HG03378 (cell line): ENCODE results near the gene GTPBP3.
"Not testable (repeated sequence)": the region's sequence is repeated elsewhere in the genome, so short reads cannot be mapped to it uniquely, and the experiment has no call there.

Experiments
- ATAC-seq: cut with Tn5 transposase; IDR thresholded peaks from one replicate; pipeline ENCODE4 v1.9.1; 2021; ENCODE audit warnings: mild to moderate bottlenecking, moderate library complexity; ENCODE audit not compliant: unreplicated experiment

GTPBP3 gene, protein sequence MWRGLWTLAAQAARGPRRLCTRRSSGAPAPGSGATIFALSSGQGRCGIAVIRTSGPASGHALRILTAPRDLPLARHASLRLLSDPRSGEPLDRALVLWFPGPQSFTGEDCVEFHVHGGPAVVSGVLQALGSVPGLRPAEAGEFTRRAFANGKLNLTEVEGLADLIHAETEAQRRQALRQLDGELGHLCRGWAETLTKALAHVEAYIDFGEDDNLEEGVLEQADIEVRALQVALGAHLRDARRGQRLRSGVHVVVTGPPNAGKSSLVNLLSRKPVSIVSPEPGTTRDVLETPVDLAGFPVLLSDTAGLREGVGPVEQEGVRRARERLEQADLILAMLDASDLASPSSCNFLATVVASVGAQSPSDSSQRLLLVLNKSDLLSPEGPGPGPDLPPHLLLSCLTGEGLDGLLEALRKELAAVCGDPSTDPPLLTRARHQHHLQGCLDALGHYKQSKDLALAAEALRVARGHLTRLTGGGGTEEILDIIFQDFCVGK

DNA sequence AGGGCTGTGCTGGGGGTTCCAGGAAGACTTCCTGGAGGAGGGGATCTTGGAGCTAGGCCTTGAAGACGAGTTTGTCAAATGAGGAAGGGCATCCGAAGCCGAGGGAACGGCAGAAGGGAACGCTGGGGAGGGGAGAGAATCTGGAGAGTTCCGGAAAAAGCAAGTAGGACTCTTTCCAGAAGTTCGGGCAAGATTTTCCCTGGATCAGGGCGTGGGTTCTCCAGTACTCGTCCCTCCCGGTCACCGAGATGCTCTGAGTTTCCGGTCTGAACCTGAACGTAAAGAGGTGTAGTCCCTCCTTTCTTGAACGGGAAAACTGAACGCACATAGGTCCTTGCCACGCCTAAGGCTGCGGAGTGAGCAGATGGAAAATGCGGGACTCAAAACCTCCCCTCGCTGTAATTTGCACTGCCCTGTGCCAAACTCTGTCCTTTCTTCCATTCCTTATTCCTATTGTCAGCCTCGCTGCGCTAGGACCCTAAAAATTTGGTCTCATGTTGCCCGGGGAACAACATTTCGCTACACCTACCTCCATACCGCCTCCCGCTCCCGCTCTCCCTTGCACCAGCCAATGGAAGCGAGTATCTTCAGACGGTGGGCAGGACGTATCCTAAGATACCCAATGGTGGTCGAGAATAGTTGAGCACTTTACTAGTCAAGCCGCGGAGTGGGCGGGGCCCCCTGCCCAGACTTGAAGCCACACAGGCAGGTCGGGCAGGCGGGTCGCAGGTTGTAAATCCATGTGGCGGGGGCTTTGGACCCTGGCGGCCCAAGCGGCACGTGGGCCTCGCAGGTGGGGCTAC, at the start of gene GTPBP3:
TSS of gene GTPBP3 (plus strand) at position 682 of the 803 bp plus-strand sequence. CDS start at position 741, 59 bp downstream.
- ATAC-seq, result peak; percentile 81

DNA sequence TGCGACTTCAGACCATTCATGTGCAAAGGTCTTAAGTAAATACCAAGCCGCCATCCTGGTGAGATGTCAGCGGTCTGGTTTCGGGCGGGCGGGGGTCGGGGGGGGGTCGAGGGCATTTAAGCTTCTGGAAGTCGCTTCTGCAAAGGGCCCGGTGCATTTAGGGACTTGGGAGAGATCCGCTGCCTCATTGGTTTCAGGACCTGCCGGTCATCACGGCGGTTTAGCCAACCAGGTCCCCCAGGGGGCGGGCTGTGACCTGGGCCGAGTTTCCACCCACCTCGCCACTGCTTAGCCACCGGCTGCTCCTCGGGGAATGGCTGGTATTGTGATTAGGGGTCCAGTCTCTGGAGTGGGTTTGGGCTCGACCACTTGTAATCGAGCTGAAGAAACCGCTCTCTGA, 47.9 kb upstream of the GTPBP3 start:
- no peak for ATAC-seq

DNA sequence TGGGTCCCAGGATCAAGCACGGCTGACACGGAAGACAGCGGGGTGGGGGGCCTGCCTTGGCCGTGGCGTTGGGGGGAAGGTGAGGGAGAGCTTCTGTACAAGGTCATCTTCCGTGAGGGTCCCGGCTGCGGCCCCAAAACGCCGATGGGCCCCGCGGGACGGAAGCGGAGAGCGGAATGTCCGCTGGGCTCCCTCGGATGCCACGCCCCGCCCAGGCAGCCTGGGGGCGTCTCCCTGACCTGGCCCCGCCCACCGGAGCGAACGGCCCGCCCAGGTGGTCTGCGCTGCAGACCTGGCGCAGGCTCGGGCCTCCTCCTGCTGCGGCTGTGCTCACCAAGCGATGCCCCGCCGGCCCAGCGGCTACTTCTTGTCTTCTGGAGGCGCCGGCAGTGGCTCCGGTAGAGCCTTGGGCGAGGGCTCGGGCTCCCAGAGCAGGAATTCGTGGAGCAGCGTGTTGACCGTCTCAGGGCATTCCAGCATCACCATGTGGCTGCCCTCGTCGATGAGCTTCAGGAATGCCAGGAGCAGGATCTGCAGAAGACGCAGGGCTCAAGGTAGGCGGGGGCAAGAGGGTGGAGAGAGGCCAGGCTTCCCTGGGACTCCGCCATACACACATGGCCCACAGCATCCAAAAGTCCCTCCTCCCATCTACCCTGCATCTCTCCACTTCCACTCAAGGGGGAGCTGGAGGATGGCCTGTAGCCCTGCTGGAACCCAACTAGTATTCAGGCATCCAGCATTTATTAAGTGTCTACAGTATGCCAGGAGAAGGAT, 44.9 kb upstream of the GTPBP3 start:
- ATAC-seq, result no peak

DNA sequence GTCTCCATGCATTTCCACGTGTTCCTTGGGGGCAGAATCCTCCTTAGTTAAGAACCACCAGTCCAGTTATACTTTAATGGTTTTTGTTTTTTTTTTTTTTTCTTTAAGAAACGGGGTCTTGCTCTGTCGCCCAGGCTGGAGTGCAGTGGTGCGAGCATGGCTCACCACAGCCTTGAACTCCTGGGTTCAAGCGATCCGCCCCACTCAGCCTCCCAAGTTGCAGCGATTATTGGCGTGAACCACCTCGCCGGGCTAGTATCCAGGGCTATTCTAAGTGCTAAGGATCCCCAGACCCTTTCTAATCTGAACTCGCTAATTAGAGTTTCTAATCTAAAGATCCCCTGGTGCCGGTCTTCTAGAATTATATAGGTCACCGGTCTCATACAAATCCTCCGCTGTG, 43.7 kb upstream of the GTPBP3 start:
- no peak for ATAC-seq

DNA sequence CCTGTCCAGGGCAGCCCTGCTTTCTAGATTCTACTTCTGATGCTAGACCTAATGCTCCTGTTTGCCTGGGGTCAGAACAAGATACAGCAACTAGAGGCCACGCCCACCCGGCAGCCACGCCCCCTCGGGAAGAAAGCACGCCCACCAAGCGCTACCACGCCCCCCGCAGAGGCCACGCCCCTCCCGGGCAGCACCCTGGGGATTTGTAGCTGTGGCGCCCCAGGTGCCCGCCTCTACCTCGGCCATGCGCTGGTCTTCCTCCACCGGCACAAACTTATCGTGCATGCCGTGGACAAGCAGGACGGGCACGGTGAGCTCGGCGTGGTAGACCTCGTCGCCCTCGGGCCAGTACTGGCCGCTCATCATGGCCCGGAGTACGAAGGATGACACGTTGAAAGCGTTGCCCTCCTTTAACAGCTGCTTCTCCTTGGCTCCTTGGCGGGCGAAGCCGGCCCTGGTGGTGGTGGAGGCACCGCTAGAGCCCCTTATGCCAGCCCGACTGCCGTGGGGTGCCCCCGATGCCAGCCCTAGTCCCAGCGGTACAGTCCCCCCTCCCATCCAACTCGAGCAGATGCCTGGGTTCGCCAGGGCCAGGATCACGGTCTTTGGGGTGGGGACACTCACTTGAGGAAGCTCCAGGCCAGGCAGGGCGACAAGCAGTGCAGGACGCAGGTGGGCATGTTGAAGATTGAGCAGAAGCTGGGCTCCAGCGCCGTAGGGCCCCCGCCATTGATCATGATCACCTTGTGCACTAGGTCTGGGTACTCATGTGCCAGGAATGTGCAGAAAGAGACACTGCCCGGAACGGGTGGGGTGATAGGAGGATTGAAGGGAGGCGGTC, 43.1 kb upstream of the GTPBP3 start:
- no peak for ATAC-seq

DNA sequence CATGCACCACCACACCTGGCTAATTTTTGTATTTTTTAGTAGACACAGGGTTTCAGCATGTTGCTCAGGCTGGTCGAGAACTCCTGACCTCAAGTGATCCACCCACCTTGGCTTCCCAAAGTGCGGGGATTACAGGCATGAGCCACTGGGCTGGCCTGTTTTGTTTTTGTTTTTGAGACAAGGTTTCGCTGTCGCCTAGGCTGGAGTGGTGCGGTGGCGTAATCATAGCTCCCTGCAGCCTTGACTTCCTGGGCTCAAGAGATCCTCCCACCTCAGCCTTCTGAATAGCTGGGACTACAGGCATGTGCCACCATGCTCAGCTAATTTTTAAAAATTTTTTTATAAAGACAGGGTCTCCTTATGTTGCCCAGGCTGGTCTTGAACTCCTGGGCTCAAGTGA, 41.8 kb upstream of the GTPBP3 start:
- not testable (repeated sequence) for ATAC-seq

DNA sequence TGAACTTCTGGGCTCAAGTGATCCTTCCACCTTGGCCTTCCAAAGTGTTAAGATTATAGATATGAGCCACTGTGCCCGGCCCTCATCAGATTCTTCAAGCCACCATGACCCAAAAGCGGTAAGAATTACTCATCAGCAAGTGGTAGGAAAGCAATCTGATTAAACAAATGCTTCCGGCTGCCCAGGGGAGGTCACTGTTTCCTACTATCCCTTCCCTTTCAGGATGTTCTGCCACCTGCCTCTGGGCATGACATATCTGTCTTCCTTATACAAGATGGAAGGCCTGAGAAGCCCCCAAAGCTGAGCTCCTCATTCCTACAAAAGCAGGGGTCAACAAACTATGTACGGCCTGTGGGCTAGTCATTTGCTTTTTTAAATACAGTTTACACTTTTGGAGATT, 41.1 kb upstream of the GTPBP3 start:
- no peak for ATAC-seq

DNA sequence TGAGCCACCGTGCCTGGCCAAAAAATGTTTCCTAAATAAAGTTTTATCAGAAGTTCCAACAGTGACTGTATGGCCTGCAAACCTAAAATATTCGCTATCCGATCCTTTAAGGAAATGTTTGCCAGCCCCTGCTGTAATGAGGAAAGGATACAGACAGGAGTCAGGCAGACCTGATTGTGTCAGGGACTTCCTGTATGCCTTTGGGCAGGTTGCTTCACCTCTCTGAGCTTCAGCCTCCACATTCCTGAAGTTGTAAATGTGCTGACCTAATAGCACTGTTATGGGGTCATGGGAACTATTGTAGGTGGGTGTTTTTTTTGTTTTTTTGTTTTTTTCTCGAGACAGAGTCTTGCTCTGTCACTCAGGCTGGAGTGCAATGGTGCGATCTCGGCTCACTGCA, 40.4 kb upstream of the GTPBP3 start:
- no peak for ATAC-seq

DNA sequence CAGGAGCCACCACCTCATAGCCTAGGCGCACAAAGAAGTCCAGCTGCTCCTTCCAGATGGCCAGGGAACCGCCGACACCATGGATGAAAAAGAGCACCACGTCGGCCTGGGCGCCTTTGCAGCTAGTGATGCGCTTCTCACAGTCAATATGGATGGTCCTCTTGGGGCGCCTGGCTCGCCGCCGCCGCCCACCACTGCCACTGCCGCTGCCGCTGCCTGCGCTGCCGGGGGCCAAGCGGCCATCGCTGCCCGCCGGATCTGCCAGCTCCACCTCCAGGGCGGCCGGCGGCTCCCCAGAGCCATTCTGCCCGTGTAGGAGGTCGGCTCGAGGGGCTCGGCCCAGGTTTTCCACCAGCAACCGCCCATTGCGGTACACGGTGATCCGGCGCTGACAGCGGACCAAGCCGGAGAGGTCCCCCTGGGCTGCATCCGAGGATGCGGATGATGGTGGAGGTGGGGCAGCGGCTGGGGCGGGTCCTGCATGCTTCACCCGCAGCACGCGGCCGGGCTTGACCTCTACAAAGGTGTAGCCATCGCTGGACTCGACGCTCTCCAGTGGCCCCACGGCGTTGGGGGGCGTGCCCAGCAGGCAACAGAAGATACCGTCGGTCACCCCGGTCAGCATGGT, 36.2 kb upstream of the GTPBP3 start:
- ATAC-seq, result no peak

DNA sequence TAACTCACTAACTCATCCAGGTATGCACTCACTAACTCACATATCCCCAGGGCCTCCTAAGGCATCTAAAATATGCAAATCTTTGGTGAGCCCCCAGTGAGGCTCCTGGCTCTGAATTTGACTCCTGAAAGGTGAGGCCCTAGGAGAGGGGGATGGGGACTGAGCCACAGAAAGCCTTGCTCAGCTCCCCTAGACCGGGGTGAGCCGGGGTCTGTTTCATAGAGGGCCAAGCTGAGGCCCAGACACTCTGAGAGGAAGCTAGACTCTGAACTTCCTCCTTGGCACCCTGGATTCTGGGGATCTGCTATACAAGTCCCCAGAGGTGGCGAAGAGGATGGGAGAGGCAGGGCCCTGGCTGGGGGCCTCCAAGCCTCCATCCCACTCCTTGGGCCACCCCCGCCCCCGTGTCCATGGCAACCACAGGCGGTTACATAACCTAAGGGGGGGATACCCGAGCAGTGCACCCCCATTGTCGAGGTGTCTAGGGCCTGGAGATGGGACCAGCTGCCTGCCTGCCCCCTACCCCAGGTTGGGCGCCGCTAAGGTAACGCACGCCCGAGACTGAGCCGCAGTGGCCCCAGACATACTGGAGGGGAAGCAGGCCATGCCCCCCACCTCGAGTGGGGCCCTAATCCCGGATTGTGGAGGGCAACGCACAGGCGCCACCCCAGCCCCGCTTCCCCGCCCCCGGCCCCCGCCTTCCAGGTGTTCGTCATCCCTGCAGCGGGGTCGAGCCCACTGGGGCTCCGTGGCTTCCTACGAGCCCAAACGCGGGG, 34.8 kb upstream of the GTPBP3 start:
- ATAC-seq, result no peak

DNA sequence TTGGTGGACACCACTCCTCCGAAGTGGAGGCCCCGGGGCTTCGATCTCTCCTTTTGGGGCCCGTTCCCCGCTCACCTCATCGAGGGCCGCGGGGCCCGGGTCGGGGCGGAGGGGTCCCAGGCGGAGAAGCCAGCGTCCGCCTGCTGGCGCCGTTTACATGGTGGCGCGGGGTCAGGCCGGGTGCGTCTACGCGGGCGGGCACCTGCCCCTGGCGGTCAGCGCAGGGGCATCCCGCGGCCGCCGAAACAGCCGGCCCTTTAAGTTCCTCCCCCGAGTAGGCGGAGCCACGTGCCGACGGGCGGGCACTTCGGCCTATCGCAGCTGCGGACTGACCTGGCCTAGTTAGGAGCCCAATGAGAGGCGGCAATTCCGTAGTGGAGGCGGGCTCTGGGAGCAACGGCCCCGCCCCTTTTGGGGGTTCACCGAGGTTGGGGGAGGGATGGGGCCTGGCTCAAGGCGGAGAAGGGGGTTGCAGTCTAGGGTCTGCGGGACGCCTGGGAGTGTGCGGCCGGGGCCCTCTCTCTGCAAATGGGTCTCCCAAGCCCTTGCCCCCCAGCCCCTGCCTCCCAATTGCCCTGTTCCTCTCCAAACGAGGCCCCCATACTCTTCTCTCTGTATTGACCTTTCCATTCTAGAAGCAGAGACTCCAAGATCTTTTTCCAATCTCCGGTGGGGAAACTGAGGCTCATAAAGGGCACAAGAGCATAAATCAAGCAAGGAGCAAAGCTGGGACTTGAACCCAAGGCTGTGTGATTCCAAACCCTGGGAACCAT, 34.0 kb upstream of the GTPBP3 start, which contains the start of gene ABHD8:
TSS of gene ABHD8 (minus strand) at position 259 of the 773 bp plus-strand sequence. CDS start 1,809 bp downstream, outside the sequence.
- no peak for ATAC-seq

DNA sequence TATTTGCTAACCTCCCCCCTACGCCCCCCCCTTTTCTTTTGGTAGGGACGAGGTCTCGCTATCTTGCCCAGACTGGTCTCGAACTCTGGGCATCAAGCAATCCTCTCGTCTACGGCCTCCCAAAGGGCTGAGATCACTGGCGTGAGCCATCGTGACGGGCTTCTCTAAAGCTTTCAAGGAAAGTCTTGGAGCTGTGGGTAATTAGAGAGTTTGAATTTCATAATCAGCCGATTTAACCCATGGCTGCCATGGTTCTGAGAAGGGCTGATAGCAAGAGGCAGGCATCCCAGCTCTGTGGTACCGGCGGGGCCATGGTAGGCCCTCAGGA, 33.4 kb upstream of the GTPBP3 start:
- ATAC-seq, result no peak

DNA sequence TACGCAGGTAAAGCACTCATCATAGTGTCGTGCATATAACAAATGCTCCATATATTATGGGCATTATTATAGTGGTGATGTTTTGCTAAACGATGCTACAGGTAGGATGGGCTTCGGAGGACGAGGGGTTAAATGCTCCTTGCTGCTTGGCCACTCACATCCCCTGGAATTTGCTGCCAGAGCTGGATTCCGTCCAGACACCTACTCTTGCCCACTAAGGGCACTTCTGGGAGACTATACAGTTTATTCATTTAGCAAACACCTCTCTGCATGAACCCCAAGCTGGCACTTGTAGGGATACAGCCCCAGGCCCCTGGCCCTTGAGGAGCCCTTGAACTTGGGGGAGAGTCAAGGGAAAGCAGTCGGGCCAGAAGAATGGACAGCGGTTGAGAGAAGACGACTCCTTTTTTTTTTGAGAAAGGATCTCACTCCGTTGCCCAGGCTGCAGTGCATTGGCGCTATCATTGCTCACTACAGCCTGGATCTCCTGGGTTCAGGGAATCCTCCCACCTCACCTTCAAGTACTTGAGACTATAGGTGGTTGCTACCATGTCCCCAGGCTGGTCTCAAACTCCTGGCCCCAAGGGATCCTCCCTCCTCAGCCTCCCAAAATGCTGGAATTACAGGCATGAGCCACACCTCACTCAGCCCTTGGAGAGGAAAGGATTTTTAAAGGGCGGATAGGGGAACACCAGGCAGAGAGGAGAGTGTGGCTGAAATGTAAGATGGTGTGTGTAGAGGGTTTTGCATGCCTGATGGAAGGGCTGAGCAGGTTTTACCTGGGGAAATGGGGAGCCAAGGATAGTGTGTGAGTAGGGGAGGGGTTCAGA, 32.8 kb upstream of the GTPBP3 start:
- ATAC-seq, result no peak

DNA sequence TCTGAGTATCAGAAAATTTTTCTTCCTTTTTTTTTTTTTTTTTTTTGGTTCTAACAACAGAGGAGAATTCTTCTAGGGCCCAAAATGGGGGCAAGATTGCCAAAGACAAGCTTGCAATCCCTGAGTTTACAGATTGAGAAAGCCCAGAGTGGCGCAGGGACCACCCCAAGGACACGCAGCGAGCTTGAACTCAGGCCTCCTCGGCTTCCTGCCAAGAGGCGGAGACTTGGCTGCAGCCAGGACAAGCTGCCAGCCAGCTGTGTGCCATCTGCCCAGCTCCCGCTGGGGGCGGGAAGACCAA, 32.2 kb upstream of the GTPBP3 start:
- no peak for ATAC-seq

DNA sequence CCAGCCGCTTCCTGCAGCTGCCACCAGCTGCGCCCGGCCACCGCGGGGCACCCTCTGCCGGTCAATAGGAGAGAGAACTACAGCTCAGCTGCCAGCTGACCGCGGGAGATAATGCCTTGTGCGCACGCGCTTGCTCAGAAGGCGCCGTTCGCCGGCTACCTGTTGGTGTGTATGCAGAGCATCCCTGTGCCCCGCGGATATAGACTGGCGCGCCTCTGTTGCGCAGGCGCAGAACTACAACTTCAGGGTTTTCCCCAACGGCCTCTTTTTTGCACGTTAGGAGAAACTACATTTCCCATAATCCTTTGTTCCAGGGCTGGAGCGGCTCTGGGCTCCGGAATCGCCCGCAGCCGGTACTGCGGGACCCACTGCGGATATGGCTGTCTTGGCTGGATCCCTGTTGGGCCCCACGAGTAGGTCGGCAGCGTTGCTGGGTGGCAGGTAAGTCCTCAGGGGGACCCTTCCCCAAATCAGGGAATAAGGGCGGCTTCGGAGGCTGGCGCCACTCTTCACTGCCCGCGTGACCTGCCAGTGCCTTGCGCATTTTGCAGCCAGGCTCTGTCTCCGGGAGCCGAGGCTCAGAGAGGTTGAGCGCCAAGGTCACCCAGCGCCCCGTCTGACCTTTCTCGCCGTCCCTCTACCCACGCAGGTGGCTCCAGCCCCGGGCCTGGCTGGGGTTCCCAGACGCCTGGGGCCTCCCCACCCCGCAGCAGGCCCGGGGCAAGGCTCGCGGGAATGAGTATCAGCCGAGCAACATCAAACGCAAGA, 31.7 kb upstream of the GTPBP3 start, which contains the start of gene MRPL34:
TSS of gene MRPL34 (plus strand) at position 356 of the 768 bp plus-strand sequence. CDS start at position 377, 21 bp downstream.
- peak; percentile 62 for ATAC-seq

DNA sequence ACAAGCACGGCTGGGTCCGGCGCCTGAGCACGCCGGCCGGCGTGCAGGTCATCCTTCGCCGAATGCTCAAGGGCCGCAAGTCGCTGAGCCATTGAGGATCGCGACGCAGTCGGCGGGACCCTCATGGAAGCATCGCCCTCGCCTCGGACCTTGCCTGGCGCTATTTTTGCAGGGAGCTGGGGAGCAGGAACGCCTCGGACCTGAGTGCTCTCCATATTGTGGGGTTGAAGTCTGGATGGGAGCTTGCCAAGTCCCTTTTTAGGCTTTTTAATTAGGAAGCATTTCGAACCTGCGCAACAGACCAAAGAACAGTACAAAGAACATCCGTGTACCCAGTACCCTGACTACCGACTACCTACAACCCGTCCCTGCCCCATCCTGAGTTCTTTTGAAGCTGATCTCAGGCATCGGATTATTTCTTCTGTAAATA, 31.1 kb upstream of the GTPBP3 start:
- no peak for ATAC-seq
